IPS-20b (cell line): ENCODE results near the gene ATP8A2.

ENCODE experiments used
- H3K27ac ChIP-seq: one replicate; pipeline ENCODE4 v1.5.1; 2013; ENCODE audit warnings: low read length
- H3K27me3 ChIP-seq: 2 replicates; pipeline ENCODE4 v1.6.1; 2013; ENCODE audit warnings: mild to moderate bottlenecking, low read length, inconsistent platforms; ENCODE audit not compliant: insufficient read depth
- H3K36me3 ChIP-seq: 2 replicates; pipeline ENCODE4 v1.6.1; 2013; ENCODE audit warnings: low read depth, mild to moderate bottlenecking, inconsistent platforms, low read length, moderate library complexity; ENCODE audit not compliant: insufficient read depth
- H3K4me1 ChIP-seq: 2 replicates; pipeline ENCODE4 v1.6.1; 2013; ENCODE audit warnings: mild to moderate bottlenecking, control low read depth, inconsistent platforms, low read length, moderate library complexity; ENCODE audit not compliant: insufficient read depth
- H3K4me3 ChIP-seq: 2 replicates; pipeline ENCODE4 v1.5.1; 2013; ENCODE audit warnings: mild to moderate bottlenecking, low read length, inconsistent platforms
- H3K9ac ChIP-seq: 2 replicates; pipeline ENCODE4 v1.6.1; 2013; ENCODE audit warnings: low read depth, mild to moderate bottlenecking, inconsistent platforms, low read length, moderate library complexity
- H3K9me3 ChIP-seq: 2 replicates; pipeline ENCODE4 v1.6.1; 2013; ENCODE audit warnings: mild to moderate bottlenecking, low read depth, low read length, inconsistent platforms; ENCODE audit not compliant: insufficient read depth

Gene ATP8A2

DNA sequence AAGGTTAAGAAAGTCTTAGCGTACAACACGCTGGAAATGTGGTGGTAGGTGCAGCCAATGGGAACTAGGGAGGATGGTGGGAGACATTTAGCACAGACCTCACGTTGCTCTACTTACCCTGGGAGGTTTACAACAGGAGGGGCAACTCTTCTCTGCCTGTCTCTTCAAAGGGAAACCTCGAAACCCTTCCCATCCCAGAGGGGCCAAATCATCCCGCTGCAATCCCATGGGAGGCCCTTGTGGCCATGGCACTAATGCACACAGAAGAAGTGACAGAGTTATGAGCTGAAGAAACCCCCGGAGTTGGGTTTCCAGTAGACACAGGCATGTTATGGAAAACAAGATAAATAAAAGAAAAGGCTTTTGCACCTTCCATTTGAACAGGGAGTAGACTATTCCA, 644.4 kb downstream of the ATP8A2 start:
- Histone ChIP-seq H3K36me3 (no peaks in the 10 kb centered on the region), H3K27ac (no peak overlapping the region), H3K27me3 (no peaks in the 10 kb centered on the region; the same call in 1 of the 2 replicates), H3K4me3 (no peak overlapping the region), H3K9me3 (no peaks in the 10 kb centered on the region), H3K4me1 (no peaks in the 10 kb centered on the region), H3K9ac (no peak overlapping the region)

DNA sequence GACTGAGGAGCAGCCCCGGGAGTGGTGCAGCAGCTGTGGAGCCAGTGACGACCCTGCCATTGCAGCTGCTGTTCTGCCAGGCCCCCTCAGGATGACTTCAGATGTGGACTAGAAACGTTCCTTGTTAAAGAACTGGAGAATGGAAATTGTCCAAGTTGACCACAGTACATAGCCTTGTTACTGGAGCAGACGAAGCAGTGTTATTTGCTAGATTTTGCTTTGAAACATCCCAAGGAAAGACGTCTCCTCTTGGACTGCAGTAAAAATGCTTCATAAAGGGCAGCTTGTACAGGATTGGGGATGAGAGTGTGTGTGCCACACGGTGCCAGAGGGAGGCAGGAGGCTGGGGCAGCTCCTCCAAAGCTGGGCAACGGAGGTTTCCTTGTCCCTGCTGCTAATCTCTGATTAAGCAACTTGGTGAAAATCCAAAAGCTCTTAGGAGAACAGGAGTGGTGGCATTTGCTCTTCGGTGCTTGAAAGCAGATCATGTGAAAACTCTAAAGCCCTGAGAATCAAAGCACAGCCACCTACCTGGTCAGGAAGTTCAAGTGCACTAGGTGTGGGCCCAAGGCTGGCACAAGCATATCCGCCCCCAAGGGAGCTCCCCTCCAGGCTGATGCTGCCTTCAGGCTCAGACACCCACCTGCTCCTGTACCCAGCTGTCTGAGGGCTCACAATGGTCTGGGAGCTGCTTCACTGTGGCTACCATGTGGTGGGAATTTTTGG, 645.6 kb downstream of the ATP8A2 start:
- Histone ChIP-seq H3K27me3 (no peaks in the 10 kb centered on the region; the same call in 1 of the 2 replicates), H3K27ac (no peak overlapping the region), H3K9me3 (no peaks in the 10 kb centered on the region), H3K9ac (no peak overlapping the region), H3K4me3 (no peak overlapping the region), H3K4me1 (no peaks in the 10 kb centered on the region), H3K36me3 (no peaks in the 10 kb centered on the region)

DNA sequence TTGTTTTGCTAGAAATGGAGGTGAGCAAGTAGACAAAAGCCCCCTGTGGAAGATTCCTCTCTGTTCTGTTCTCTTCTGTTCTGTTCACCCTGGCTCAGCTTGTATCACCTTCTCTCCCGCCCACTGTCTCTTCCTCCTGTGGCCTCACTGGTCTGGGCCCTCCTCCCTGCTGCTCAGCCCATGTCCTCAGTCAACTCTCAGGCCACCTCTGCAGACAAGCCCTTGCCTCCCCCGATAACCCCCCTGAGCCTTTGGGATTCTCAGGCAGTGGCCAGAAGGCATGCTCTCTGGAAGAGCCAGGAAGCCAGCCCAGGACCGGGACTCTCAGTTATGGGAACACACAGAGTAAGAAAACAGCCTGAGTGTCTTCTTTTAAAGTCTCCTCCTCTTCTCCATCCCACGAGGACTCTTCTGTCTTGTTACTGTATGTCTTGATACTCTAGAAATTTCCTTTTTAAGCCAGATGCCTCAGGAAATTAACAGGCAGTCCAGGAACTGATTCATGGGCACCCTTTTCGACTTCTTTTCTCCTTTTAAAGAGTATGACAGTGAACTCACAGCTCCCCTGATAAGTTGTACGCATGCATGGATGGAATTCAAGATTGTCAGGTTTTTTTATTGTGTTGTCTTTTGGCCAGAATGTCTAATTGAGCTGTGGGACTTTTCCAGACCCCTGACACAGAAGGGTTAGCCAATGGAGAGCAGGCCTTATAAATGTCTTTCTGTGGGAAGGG, 646.3 kb downstream of the ATP8A2 start:
- Histone ChIP-seq H3K9me3 (no peaks in the 10 kb centered on the region), H3K36me3 (no peaks in the 10 kb centered on the region), H3K4me3 (no peak overlapping the region), H3K9ac (no peak overlapping the region), H3K27me3 (no peaks in the 10 kb centered on the region; the same call in 1 of the 2 replicates), H3K4me1 (no peaks in the 10 kb centered on the region), H3K27ac (no peak overlapping the region)

DNA sequence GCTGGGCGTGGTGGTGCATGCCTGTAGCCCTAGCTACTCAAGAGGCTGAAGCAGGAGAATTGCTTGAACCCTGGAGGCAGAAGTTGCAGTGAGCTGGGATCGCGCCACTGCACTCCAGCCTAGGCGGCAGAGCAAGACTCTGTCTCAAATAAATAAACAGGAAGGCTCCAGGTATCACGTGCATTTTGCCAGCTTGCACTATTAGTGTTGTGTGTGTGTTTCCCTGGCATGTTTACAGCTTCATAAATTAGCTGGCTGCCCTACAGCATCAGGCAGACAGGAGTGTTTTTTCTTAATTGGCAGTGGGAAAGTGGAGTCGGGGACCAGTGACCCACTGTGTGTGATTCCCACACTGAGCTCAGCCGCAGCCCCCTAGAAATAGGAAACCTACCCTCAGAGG, 647.5 kb downstream of the ATP8A2 start:
- Histone ChIP-seq H3K9me3 (no peaks in the 10 kb centered on the region), H3K4me1 (no peaks in the 10 kb centered on the region), H3K27ac (no peak overlapping the region), H3K4me3 (no peak overlapping the region), H3K27me3 (no peaks in the 10 kb centered on the region; the same call in 1 of the 2 replicates), H3K36me3 (no peaks in the 10 kb centered on the region), H3K9ac (no peak overlapping the region)

DNA sequence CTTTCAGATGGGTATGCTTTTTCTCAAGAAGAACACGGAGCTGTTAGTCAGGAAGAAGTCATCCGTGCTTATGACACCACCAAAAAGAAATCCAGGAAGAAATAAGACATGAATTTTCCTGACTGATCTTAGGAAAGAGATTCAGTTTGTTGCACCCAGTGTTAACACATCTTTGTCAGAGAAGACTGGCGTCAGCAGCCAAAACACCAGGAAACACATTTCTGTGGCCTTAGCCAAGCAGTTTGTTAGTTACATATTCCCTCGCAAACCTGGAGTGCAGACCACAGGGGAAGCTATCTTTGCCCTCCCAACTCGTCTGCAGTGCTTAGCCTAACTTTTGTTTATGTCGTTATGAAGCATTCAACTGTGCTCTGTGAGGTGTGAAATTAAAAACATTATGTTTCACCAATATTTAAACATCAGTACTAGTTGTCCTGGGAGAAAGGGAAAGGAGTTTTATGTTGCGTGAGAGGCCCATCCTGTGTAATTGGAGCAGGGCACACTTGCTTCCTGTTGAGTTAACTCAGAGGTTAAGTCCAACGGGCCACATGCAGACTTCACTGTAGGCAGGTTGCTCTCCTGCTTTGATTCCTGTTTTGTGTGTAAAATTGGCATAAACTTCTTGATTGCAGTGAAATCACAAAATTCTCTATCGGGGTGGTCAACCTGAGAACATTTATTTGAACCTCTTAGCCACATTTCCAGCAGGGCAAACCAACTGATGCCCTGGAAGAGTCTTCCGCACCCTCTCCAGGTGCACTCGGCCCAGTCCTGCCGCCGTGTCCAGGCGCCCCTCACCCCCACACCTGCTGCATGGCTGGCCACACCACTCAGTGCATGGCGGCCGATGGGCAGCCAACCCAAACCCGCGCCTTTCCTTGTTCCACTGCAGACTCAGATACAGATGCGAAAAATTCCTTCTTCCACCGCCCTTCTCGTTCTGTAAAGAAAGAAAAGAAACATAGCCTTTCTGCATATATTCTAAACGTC, 648.4 kb downstream of the ATP8A2 start:
- H3K27ac ChIP-seq = no peak overlapping the region
- H3K4me1 ChIP-seq = peaks cover 2% of the 10 kb centered on the region; the same call in 1 of the 2 replicates
- H3K27me3 ChIP-seq = no peaks in the 10 kb centered on the region; the same call in 1 of the 2 replicates
- no peak overlapping the region for H3K4me3 ChIP-seq
- H3K9ac ChIP-seq = no peak overlapping the region
- no peaks in the 10 kb centered on the region for H3K36me3 ChIP-seq
- H3K9me3 ChIP-seq = no peaks in the 10 kb centered on the region

DNA sequence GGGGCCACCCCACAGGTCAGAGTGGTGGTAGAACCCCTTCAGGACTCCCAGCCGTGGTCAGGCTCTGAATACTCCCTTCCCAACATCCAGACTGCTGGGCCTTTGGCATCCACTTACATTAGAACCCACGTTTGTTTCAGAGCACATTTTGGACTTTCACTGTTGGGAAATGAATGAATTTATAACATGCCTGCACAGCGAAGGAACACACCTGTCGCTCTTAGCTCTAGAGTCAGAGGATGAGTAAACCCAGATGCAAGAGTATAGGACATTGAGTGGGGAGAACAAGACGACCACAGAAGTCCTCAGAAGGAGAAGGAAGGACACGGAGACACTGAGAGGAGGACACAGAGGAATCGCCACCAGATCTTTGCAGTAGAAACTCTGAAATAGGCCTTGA, 649.1 kb downstream of the ATP8A2 start:
- Histone ChIP-seq H3K4me3 (no peak overlapping the region), H3K9me3 (no peaks in the 10 kb centered on the region), H3K4me1 (peaks cover 2% of the 10 kb centered on the region; the same call in 1 of the 2 replicates), H3K27me3 (no peaks in the 10 kb centered on the region; the same call in 1 of the 2 replicates), H3K36me3 (no peaks in the 10 kb centered on the region), H3K9ac (no peak overlapping the region), H3K27ac (no peak overlapping the region)

DNA sequence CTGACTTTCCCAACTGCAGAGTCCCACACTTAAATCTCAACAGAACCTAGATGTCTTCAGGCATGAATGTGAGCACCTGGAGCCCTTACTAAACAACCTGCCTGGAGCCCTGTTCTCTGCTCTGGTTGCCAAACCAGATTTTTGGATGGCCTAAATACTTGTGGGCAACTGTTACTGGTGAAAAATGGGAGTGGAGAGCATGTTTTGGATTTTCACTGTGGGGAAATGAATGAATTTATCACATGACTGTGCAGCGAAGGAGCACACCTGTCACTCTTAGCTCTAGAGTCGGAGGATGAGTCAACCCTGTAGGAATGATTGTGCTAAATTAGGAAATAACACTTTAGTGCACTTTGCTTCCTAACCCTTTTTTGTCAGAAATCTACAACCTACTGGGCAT, 649.7 kb downstream of the ATP8A2 start:
- H3K27ac ChIP-seq = no peak overlapping the region
- no peaks in the 10 kb centered on the region for H3K36me3 ChIP-seq
- H3K27me3 ChIP-seq = no peaks in the 10 kb centered on the region; the same call in 1 of the 2 replicates
- no peak overlapping the region for H3K9ac ChIP-seq
- peaks cover 2% of the 10 kb centered on the region; the same call in 1 of the 2 replicates for H3K4me1 ChIP-seq
- H3K9me3 ChIP-seq = no peaks in the 10 kb centered on the region
- H3K4me3 ChIP-seq = no peak overlapping the region

DNA sequence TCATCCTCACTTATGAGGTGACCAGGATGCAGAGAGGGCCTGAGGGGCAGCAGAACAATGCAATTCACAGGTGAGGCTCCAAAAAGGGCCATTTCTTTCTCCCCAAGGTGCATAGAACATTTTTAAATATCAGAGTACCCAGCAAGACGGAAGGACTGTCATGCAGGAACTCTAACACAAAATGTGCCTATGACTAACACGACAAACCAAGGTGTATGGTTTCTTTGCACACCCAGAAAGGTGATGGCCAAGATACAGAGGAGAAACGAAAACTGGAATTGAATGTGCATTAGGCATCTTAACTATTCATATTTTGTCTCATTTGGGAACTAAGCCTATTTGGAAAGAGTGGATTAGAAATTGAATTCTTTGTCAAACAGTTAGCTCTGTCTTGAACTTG, 650.2 kb downstream of the ATP8A2 start:
- Histone ChIP-seq H3K27me3 (no peaks in the 10 kb centered on the region; the same call in 1 of the 2 replicates), H3K9me3 (no peaks in the 10 kb centered on the region), H3K27ac (no peak overlapping the region), H3K4me3 (no peak overlapping the region), H3K36me3 (no peaks in the 10 kb centered on the region), H3K9ac (no peak overlapping the region), H3K4me1 (peaks cover 2% of the 10 kb centered on the region; the same call in 1 of the 2 replicates)

DNA sequence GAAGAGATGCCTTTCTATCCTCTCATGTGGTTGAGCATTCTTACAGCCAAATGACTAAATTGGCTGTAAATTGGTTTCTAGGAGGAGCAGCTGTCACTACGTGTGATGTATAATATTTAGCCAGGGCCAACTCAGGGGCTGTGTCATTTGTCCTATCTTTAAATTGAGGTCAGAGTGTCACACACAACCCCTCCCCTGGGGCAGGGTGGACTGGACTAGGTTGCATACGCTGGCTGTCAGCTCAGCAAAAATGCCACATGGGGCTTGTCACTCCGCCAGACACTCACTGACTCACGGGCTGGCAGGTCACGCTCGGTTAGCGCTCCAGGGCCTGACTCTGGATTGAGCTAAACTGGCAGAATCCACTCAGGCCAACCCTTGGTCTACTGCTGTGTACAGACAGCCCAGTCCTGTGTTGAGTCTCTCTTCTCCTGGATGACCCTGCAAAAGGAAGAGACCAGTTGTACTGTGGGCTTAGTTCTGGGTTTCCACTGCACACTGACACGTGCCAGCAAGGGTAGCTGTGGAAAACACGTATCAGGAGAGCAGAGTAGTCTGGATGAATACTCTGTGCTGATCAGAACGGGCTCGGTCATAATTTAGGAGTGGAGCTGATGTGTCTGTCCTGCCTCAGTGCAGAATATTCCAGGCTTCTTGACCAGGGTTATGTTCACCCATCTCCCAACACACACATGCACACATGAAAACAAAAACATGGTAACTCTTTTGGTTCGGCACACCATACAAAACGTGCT, 650.9 kb downstream of the ATP8A2 start:
- H3K36me3 ChIP-seq = no peaks in the 10 kb centered on the region
- no peak overlapping the region for H3K4me3 ChIP-seq
- no peaks in the 10 kb centered on the region for H3K27me3 ChIP-seq
- no peak overlapping the region for H3K27ac ChIP-seq
- no peak overlapping the region for H3K9ac ChIP-seq
- H3K9me3 ChIP-seq = no peaks in the 10 kb centered on the region
- H3K4me1 ChIP-seq = peaks cover 2% of the 10 kb centered on the region; the same call in 1 of the 2 replicates

DNA sequence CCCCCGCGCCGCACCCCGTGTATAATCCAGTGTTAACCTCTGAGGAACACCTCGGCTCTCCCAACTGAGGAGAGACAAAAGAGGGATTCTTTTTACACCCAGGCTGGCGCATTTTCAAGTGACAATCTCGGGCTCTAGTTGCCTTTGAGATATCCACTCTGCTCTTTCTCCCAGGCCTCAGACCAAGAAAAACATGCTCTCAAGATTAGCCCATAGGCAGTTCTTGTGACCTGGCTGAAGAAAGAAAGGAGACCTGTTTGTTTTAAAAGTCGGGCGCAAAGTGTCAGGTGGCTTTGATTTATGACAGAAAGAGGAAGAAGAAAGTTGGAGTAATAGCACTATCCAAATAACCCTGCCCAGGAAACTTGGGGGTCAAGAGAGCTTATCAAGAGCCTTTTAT, 652.8 kb downstream of the ATP8A2 start:
- Histone ChIP-seq H3K27ac (no peak overlapping the region), H3K9me3 (no peaks in the 10 kb centered on the region), H3K9ac (no peak overlapping the region), H3K36me3 (no peaks in the 10 kb centered on the region), H3K27me3 (no peaks in the 10 kb centered on the region), H3K4me3 (no peak overlapping the region), H3K4me1 (peaks cover 2% of the 10 kb centered on the region; the same call in 1 of the 2 replicates)

DNA sequence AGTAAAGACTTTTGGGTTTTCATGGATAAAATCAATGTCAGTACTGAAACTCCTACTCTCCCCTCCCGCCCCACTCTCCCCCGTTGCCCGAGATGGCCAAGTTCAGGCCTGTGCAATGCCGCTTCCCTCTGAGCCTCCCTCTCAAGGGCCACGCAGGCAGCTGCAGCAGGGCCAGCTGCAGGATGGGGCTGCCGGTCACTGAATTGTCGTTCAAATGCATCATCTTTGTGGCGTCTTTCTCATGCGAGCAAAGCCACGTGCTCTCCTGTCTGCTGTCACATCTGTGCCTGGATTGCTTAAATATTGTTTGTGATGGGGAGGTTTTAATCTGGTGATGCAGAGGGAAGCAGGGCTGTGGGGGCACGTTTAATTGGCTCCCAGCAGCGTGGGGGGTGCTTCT, 653.4 kb downstream of the ATP8A2 start:
- Histone ChIP-seq H3K9me3 (no peaks in the 10 kb centered on the region), H3K9ac (no peak overlapping the region), H3K27ac (no peak overlapping the region), H3K27me3 (no peaks in the 10 kb centered on the region), H3K36me3 (no peaks in the 10 kb centered on the region), H3K4me1 (peaks cover 2% of the 10 kb centered on the region; the same call in 1 of the 2 replicates), H3K4me3 (no peak overlapping the region)
